ENCODE results near the gene CEP131. TPM values are rescaled to one million over a fixed set of nuclear protein-coding genes. Genes with fewer than 3 reads are reported as not detected.

Gene CEP131
- total RNA-seq, 4 donors from 2014 or later, result 5.7 to 21.3 (median 6.8) TPM

- Histone ChIP-seq H3K4me3 (no peak overlapping the region), H3K27me3 (no peaks in the 10 kb centered on the region), H3K36me3 (peaks cover 0 to 8% (median 0%) of the 10 kb centered on the region in 4 donors), H3K9me3 (no peaks in the 10 kb centered on the region), H3K4me1 (peaks cover 3 to 10% (median 8%) of the 10 kb centered on the region in 4 donors), H3K27ac (no peak overlapping the region)
- TF ChIP-seq CTCF (IDR thresholded peaks at IDR 0.05), result no peak
- no peak for TF ChIP-seq EP300 (IDR thresholded peaks at IDR 0.05; ENCODE audit: low read depth)
- no peak for TF ChIP-seq POLR2AphosphoS5 (IDR thresholded peaks at IDR 0.05)
- no peak for TF ChIP-seq POLR2A (IDR thresholded peaks at IDR 0.05)
- 90% methylated on average over 18 of the region's 19 CpGs; no CpG with 5 or more reads in 1 of the 2 donors for WGBS, 2 donors (ENCODE audit: low coverage in 1 of 2)
- intact Hi-C loops (cut with DNase I; ENCODE audit: low total_unique reads), result loop anchor here (10.0 kb wide), 1 partner anchor 62 kb away; the partner anchor contains the start of gene SLC38A10
- in situ Hi-C loops (cut with MboI; ENCODE audit: low pct_ligation_motif_present in 1 of 4, low pct_unique_long_range_greater_than_20kb in 1 of 4, low sequenced_read_pairs in 3 of 4), result no loop called here
- DNase-seq, result no peak
Observed at GRCh38 chr17:81232616-81233241, 10.0 kb upstream of the CEP131 start.

GRCh38 chr17:81231766-81232581 lies 9.2 kb upstream of the CEP131 start:
- intact Hi-C loops (cut with DNase I; ENCODE audit: low total_unique reads), result loop anchor here (10.0 kb wide), 1 partner anchor 63 kb away; the partner anchor contains the start of gene SLC38A10
- H3K27me3 ChIP-seq, result no peaks in the 10 kb centered on the region
- no peak overlapping the region for H3K4me3 ChIP-seq
- no peak for TF ChIP-seq POLR2AphosphoS5 (IDR thresholded peaks at IDR 0.05)
- no peak for DNase-seq
- H3K4me1 ChIP-seq, result peaks cover 0 to 3% (median 1%) of the 10 kb centered on the region in 4 donors
- no peak overlapping the region for H3K27ac ChIP-seq
- in situ Hi-C loops (cut with MboI; ENCODE audit: low pct_ligation_motif_present in 1 of 4, low pct_unique_long_range_greater_than_20kb in 1 of 4, low sequenced_read_pairs in 3 of 4), result no loop called here
- no peaks in the 10 kb centered on the region for H3K9me3 ChIP-seq
- peaks cover 0 to 8% (median 0%) of the 10 kb centered on the region in 4 donors for H3K36me3 ChIP-seq
- WGBS, 2 donors (ENCODE audit: low coverage in 1 of 2), result 90% methylated on average over 23 of the region's 43 CpGs; no CpG with 5 or more reads in 1 of the 2 donors

GRCh38 chr17:81231121-81231645 lies 8.4 kb upstream of the CEP131 start:
- no peak overlapping the region for H3K4me3 ChIP-seq
- peaks cover 0 to 8% (median 0%) of the 10 kb centered on the region in 4 donors for H3K36me3 ChIP-seq
- no peak for DNase-seq
- H3K4me1 ChIP-seq, result no peaks in the 10 kb centered on the region
- TF ChIP-seq EP300 (IDR thresholded peaks at IDR 0.05; ENCODE audit: low read depth) (no peak), POLR2AphosphoS5 (IDR thresholded peaks at IDR 0.05) (no peak), CTCF (IDR thresholded peaks at IDR 0.05) (no peak), POLR2A (IDR thresholded peaks at IDR 0.05) (no peak)
- intact Hi-C loops (cut with DNase I; ENCODE audit: low total_unique reads), result loop anchor here (10.0 kb wide), 1 partner anchor 64 kb away; the partner anchor contains the start of gene SLC38A10
- in situ Hi-C loops (cut with MboI; ENCODE audit: low pct_ligation_motif_present in 1 of 4, low pct_unique_long_range_greater_than_20kb in 1 of 4, low sequenced_read_pairs in 3 of 4), result no loop called here
- no peaks in the 10 kb centered on the region for H3K9me3 ChIP-seq
- no peaks in the 10 kb centered on the region for H3K27me3 ChIP-seq
- WGBS, 2 donors (ENCODE audit: low coverage in 1 of 2), result 91% methylated on average over 31 of the region's 31 CpGs; no CpG with 5 or more reads in 1 of the 2 donors
- no peak overlapping the region for H3K27ac ChIP-seq

GRCh38 chr17:81230043-81230820 lies 7.5 kb upstream of the CEP131 start:
- whole genome bisulfite sequencing, 2 donors (ENCODE audit: low coverage in 1 of 2), result 91 to 100% methylated on average over 5 to 26 of the region's 26 CpGs
- Histone ChIP-seq H3K4me3 (no peak overlapping the region), H3K4me1 (no peaks in the 10 kb centered on the region), H3K9me3 (no peaks in the 10 kb centered on the region), H3K27ac (no peak overlapping the region), H3K36me3 (peaks cover 0 to 8% (median 0%) of the 10 kb centered on the region in 4 donors), H3K27me3 (no peaks in the 10 kb centered on the region)
- TF ChIP-seq CTCF (IDR thresholded peaks at IDR 0.05) (peak in 4 of 5 experiments; percentile 13 to 24 (median 22)), POLR2AphosphoS5 (IDR thresholded peaks at IDR 0.05) (no peak), POLR2A (IDR thresholded peaks at IDR 0.05) (no peak), EP300 (IDR thresholded peaks at IDR 0.05; ENCODE audit: low read depth) (no peak)
- intact Hi-C loops (cut with DNase I; ENCODE audit: low total_unique reads), result loop anchor here (10.0 kb wide), 1 partner anchor 65 kb away; the partner anchor contains the start of gene SLC38A10
- DNase-seq, result no peak
- in situ Hi-C loops (cut with MboI; ENCODE audit: low pct_ligation_motif_present in 1 of 4, low pct_unique_long_range_greater_than_20kb in 1 of 4, low sequenced_read_pairs in 3 of 4), result no loop called here
